Lower leg skin (tissue), 4 donors: Measurements from ENCODE around the gene BANF1. TPM values are rescaled to one million over a fixed set of nuclear protein-coding genes. Genes with fewer than 3 reads are reported as not detected.

Experiments
- DNase-seq, 2 donors: peaks; one replicate each; pipeline ENCODE4 v3.0.0-alpha.2; 2019; ENCODE audit warnings: low spot score in 2 of 2
- H3K4me3 ChIP-seq: fragments of 200-600 bp; sonication (generic); 2 replicates; pipeline ENCODE4 v1.5.1; 2017; ENCODE audit warnings: mild to moderate bottlenecking, low read depth; ENCODE audit not compliant: poor library complexity, severe bottlenecking
- POLR2A ChIP-seq, 2 donors: fragments of 450-650 bp; IDR thresholded peaks; one replicate each; pipeline ENCODE4 v1.6.1; 2016 to 2017; ENCODE audit warnings: antibody characterized with exemption in 2 of 2, mild to moderate bottlenecking in 1 of 2, moderate library complexity in 1 of 2
- WGBS, 2 donors: methylation state at CpG; one replicate each; pipeline ENCODE4 v1.1.5; 2018; 5-methylcytosine and 5-hydroxymethylcytosine counted together
- intact Hi-C: fragments of 100-400 bp; cut with DNase I; formaldehyde crosslinking; loops from one replicate; pipeline ENCODE4 v1.15.0; 2023; ENCODE audit warnings: low total_unique reads
- total RNA-seq, 4 donors: library from RNA; depleted of rRNA; stranded (reverse); fragments of >200 nt; gene quantifications; one replicate each; pipeline ENCODE4 v1.1.0, GENCODE V29; 2016
- TF ChIP-seq, protein P1 (sequence below), 3 donors: fragments of 450-650 bp; IDR thresholded peaks; one replicate each; pipeline ENCODE4 v1.5.1; 2016; ENCODE audit warnings: antibody characterized with exemption in 3 of 3, mild to moderate bottlenecking in 3 of 3, moderate library complexity in 2 of 3

Gene BANF1
- total RNA-seq, 4 donors from 2014 or later: 29.3 to 41.0 (median 36.1) TPM

DNA sequence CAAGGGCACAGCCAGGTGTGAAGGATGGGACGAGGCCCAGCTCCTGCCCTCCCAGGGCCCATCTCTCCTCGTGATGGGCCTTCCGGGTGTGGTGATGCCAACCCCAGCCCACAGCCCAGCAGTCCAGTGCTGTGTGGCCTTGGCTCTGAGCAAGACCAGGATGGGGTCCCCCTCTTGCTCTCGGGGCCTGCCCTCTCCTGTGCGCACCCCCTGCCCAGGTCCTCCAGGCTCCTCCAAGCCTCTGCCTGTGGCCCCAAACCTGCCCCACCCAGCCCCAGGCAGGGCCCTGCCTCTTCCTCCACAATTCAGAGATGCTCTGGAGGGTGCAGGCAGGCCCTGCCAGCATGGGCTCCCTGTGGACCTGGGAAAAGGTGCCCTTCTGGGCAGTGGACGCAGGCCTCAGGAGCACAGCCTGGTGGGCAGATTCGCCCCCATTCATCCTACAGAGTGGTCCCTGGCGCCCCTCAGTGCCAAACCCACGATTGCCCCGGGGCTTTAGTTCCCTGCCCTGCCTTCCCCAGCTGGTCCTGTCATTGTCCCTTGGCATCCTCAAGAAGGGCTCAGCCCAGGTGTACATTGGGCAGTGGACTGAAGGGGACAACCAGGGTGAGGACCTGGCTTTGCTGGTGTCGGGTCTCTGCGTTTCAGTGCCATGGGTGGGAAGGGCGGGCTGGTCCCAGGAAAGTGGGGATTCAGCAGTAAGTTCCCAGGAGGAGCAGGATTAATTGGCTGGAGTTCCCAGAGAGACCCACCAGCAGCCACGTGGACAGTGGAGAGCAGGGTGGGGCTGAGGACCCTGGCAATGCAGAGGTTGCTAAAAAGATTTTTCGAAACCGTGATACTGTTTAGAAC lies 20.1 kb upstream of the BANF1 start:
- no peak for TF ChIP-seq POLR2A (IDR thresholded peaks at IDR 0.05)
- TF ChIP-seq, protein P1, sequence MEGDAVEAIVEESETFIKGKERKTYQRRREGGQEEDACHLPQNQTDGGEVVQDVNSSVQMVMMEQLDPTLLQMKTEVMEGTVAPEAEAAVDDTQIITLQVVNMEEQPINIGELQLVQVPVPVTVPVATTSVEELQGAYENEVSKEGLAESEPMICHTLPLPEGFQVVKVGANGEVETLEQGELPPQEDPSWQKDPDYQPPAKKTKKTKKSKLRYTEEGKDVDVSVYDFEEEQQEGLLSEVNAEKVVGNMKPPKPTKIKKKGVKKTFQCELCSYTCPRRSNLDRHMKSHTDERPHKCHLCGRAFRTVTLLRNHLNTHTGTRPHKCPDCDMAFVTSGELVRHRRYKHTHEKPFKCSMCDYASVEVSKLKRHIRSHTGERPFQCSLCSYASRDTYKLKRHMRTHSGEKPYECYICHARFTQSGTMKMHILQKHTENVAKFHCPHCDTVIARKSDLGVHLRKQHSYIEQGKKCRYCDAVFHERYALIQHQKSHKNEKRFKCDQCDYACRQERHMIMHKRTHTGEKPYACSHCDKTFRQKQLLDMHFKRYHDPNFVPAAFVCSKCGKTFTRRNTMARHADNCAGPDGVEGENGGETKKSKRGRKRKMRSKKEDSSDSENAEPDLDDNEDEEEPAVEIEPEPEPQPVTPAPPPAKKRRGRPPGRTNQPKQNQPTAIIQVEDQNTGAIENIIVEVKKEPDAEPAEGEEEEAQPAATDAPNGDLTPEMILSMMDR (IDR thresholded peaks at IDR 0.05): no peak
- intact Hi-C loops: loop anchor here (10.0 kb wide), 1 partner anchor 277 kb away; no protein-coding TSS in a partner anchor
- no peak overlapping the region for H3K4me3 ChIP-seq
- DNase-seq: no peak
- WGBS, 2 donors: 68 to 72% methylated on average over 14 to 16 of the region's 16 CpGs

DNA sequence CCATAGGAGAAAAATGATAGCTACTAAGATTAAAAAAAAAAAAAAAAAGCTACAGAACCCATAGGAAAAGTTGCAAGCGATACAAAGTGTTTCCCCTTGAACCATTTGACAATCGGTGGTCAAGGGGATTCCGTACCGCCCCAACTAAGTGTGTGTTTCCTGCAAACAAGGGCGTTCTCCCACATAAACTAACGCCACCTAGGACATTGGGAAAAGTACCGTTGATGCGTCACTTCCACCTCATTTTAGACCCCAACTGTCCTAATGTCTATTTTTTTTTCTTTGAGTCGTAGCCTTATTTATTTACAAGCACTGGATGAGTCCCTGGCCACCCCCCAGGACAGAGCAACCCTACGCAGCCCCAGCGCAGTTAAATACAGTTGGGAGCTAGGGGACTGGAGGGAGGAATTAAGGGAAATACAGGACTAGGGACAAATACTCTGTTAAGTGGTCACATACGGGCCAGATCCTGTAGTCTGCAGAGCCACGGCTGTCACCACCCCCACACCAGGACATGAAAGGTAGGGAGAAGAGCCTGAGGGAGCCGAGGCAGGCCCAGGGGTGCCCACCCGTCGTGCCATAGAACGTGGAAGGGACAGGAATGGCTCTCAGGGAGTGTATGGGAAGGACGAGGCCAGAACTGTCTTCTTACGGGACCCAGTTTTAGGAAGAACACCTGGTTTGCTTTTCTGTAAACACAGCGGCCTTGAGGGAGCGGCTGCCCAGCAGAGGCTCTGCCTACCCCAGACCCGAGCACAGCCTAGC lies 19.3 kb upstream of the BANF1 start:
- H3K4me3 ChIP-seq: no peak overlapping the region
- DNase-seq: no peak
- 73 to 77% methylated on average over 22 of the region's 22 CpGs for WGBS, 2 donors
- intact Hi-C loops: loop anchor here (10.0 kb wide), 1 partner anchor 278 kb away; no protein-coding TSS in a partner anchor
- TF ChIP-seq, protein P1 (IDR thresholded peaks at IDR 0.05): no peak
- no peak for TF ChIP-seq POLR2A (IDR thresholded peaks at IDR 0.05)

DNA sequence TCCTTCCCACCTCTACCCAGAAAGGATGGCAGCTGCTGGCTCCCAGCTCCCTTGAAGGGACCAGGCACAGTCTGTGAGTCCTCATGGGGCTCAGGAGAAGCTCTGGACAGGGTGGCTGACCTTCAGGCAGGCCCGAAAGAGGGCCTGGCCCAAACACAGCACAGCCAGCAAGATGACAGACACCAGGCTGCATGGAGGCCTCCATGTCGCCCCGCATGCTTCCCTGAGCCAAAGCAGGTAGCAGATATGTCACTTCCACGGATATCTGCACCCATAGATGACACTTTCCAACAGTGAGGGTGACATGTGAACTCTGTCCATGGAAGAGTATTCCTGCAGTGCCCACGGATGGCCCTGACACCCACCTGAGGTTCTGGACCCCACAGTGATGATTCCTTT lies 18.7 kb upstream of the BANF1 start:
- 80 to 87% methylated on average over 3 to 5 of the region's 5 CpGs for WGBS, 2 donors
- intact Hi-C loops: loop anchor here (10.0 kb wide), 1 partner anchor 279 kb away; no protein-coding TSS in a partner anchor
- TF ChIP-seq, protein P1 (IDR thresholded peaks at IDR 0.05): no peak
- no peak for TF ChIP-seq POLR2A (IDR thresholded peaks at IDR 0.05)
- DNase-seq: no peak
- no peak overlapping the region for H3K4me3 ChIP-seq

DNA sequence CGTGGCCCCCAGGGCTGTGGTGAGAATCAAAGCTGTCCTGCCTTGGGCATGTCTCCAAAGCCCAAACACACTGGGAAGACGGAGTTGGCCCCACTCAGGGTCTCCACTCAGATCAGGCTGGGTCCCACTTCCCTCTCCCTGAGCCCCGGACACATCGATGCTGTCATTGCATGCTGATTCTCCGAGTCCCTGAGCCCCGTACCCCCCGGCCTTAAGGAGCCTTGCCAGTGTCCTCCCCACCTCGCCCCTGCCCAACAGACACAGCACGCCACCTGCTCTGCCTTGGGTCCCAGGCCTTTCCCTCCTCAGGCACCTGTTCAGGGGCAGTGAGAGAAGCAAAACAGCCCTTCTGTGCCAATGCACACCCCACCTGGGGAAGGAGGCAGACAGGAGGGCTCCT lies 15.0 kb upstream of the BANF1 start:
- WGBS, 2 donors: 70 to 79% methylated on average over 9 of the region's 9 CpGs

DNA sequence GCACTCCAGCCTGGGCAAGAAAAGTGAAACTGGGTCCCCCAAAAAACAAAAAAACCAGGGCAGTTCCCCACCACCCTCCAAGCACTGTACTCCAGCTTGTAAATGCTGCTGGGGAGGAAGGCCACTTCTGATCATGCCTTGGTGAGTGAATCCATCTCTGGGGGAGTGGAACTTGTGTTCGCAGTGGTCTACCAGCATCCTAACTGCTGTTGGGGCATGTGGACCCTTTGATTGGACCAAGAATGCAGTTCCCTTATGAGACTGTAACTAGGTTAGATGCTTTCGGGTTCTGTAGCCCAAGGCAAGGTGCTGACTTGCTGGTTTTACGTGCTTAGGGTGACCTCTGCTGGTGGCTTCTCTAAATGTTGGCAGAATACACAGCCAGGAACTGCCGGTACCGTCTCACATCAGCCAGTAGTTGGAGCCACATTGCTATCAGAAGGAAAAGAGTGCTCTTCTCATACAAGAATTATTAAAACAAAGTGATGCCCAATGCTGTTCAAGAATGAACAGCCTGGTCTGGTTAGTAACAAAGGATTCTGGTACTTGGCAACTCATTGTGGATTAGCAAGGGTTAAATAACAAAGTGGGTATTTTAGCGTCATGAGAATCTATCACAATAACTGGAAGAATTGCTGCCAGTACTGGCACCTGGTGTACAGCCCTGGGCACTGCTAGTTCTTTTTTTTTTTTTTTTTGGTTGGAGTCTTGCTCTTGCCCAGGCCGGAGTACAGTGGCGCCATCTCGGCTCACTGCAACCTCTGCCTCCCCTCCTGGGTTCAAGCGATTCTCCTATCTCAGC lies 13.3 kb upstream of the BANF1 start:
- no peak for TF ChIP-seq POLR2A (IDR thresholded peaks at IDR 0.05)
- TF ChIP-seq, protein P1 (IDR thresholded peaks at IDR 0.05): peak in 1 of 3 donors; percentile 97
- intact Hi-C loops: loop anchor here (5.0 to 10.0 kb wide), 2 partner anchors 107 to 284 kb away; no protein-coding TSS in a partner anchor
- no peak overlapping the region for H3K4me3 ChIP-seq
- DNase-seq: peak; percentile 93 to 96
- WGBS, 2 donors: 20% methylated on average over 10 of the region's 10 CpGs

More for the DNA sequence above, 15.0 kb upstream of the BANF1 start:
- TF ChIP-seq, protein P1 (IDR thresholded peaks at IDR 0.05): no peak
- TF ChIP-seq POLR2A (IDR thresholded peaks at IDR 0.05): no peak
- DNase-seq: no peak
- H3K4me3 ChIP-seq: no peak overlapping the region
- intact Hi-C loops: loop anchor here (5.0 to 10.0 kb wide), 2 partner anchors 105 to 283 kb away; no protein-coding TSS in a partner anchor
